IgD-negative memory B cell (primary cell): ENCODE results near the gene GPR108. TPM values are rescaled to one million over a fixed set of nuclear protein-coding genes. Genes with fewer than 3 reads are reported as not detected.

Experiments
- H3K27ac Mint-ChIP-seq, 3 donors: one replicate each; pipeline ENCODE4 v1.8.0; 2020 to 2022; ENCODE audit warnings: mild to moderate bottlenecking in 3 of 3, mixed read lengths in 3 of 3, moderate library complexity in 1 of 3
- H3K27me3 Mint-ChIP-seq: one replicate; pipeline ENCODE4 v1.8.0; 2021; ENCODE audit warnings: mixed read lengths
- H3K36me3 Mint-ChIP-seq: one replicate; pipeline ENCODE4 v1.8.0; 2020; ENCODE audit warnings: mild to moderate bottlenecking, mixed read lengths
- H3K4me1 Mint-ChIP-seq, 3 donors: one replicate each; pipeline ENCODE4 v1.8.0; 2020 to 2022; ENCODE audit warnings: mixed read lengths in 3 of 3, mild to moderate bottlenecking in 1 of 3
- H3K4me3 Mint-ChIP-seq, 4 donors: one replicate each; pipeline ENCODE4 v1.8.0; 2020 to 2022; ENCODE audit warnings: mild to moderate bottlenecking in 4 of 4, mixed read lengths in 4 of 4, moderate library complexity in 3 of 4
- H3K9me3 Mint-ChIP-seq, 3 donors: one replicate each; pipeline ENCODE4 v1.8.0; 2020 to 2021; ENCODE audit warnings: mixed read lengths in 3 of 3, mild to moderate bottlenecking in 1 of 3
- polyA plus RNA-seq: library from polyadenylated mRNA; unstranded; fragments of 300-500 nt; fragmentation: Illumina TruSeq; gene quantifications from one replicate; pipeline ENCODE4 v1.2.3, GENCODE V29; 2021

GPR108 gene
- polyA plus RNA-seq, 1 donor from 2014 or later: 81.3 TPM

GRCh38 chr19:6683971-6684370, 53.4 kb downstream of the GPR108 start:
- peaks cover 6% of the 10 kb centered on the region for H3K27me3 Mint-ChIP-seq
- H3K36me3 Mint-ChIP-seq: no peaks in the 10 kb centered on the region
- H3K4me3 Mint-ChIP-seq: no peak overlapping the region
- no peak overlapping the region for H3K27ac Mint-ChIP-seq
- H3K9me3 Mint-ChIP-seq: peaks cover 2 to 4% (median 3%) of the 10 kb centered on the region in 3 donors
- H3K4me1 Mint-ChIP-seq: no peaks in the 10 kb centered on the region

- H3K9me3 Mint-ChIP-seq: no peaks in the 10 kb centered on the region
- H3K36me3 Mint-ChIP-seq: no peaks in the 10 kb centered on the region
- H3K27ac Mint-ChIP-seq: peak overlapping the region in 1 of 3 donors; percentile 4
- peaks cover 0 to 3% (median 0%) of the 10 kb centered on the region in 3 donors for H3K4me1 Mint-ChIP-seq
- H3K27me3 Mint-ChIP-seq: peaks cover 12% of the 10 kb centered on the region
- peak overlapping the region in 1 of 4 donors; percentile 6 for H3K4me3 Mint-ChIP-seq
These were observed 54.7 kb downstream of the GPR108 start for GRCh38 chr19:6682607-6683128.

GRCh38 chr19:6680141-6680540, 57.2 kb downstream of the GPR108 start:
- H3K4me1 Mint-ChIP-seq: peaks cover 0 to 9% (median 4%) of the 10 kb centered on the region in 3 donors
- H3K4me3 Mint-ChIP-seq: no peak overlapping the region
- no peak overlapping the region for H3K27ac Mint-ChIP-seq
- H3K9me3 Mint-ChIP-seq: no peaks in the 10 kb centered on the region
- no peaks in the 10 kb centered on the region for H3K36me3 Mint-ChIP-seq
- peaks cover 22% of the 10 kb centered on the region for H3K27me3 Mint-ChIP-seq

Other genes starting within 250 kb of the GPR108 start
- 14.6 TPM for gene TUBB4A, start 235.3 kb downstream of the GPR108 start, polyA plus RNA-seq
- 14.7 TPM for gene TNFSF9, start 206.6 kb downstream of the GPR108 start, polyA plus RNA-seq
- 28.4 TPM for gene CD70, start 146.4 kb downstream of the GPR108 start, polyA plus RNA-seq
- gene TNFSF14, start 67.4 kb downstream of the GPR108 start, polyA plus RNA-seq: 0.25 TPM
- not detected for gene C3, start 16.9 kb downstream of the GPR108 start, polyA plus RNA-seq
- gene TRIP10, start 2.1 kb upstream of the GPR108 start, polyA plus RNA-seq: 4.0 TPM
- gene SH2D3A, start 29.9 kb upstream of the GPR108 start, polyA plus RNA-seq: 32.7 TPM
- gene VAV1, start 35.1 kb upstream of the GPR108 start, polyA plus RNA-seq: 47.5 TPM
- gene ADGRE1, start 150.0 kb upstream of the GPR108 start, polyA plus RNA-seq: 0.06 TPM